HAP-1 (cell line): ENCODE measurements around the gene LIN52.

ENCODE experiments used
- DNase-seq, 2 experiments: peaks; one replicate each; pipeline ENCODE4 v3.0.0-alpha.2; 2016 to 2020; ENCODE audit warnings: low spot score in 2 of 2
- H3K27me3 ChIP-seq: fragments of 250-450 bp; sonication (Bioruptor Pico); 2 replicates; pipeline ENCODE4 v1.5.1; 2020; ENCODE audit warnings: low read depth, mild to moderate bottlenecking, moderate library complexity
- H3K36me3 ChIP-seq: fragments of 250-450 bp; sonication (Bioruptor Pico); replicated peaks from 2 replicates; pipeline ENCODE4 v1.5.1; 2020; ENCODE audit warnings: mild to moderate bottlenecking
- H3K4me1 ChIP-seq: fragments of 250-450 bp; sonication (Bioruptor Pico); 2 replicates; pipeline ENCODE4 v1.5.1; 2020; ENCODE audit warnings: mild to moderate bottlenecking
- H3K4me3 ChIP-seq: fragments of 250-450 bp; sonication (Bioruptor Pico); 2 replicates; pipeline ENCODE4 v1.5.1; 2020; ENCODE audit warnings: mild to moderate bottlenecking, moderate library complexity
- H3K9me3 ChIP-seq: fragments of 250-450 bp; sonication (Bioruptor Pico); 2 replicates; pipeline ENCODE4 v1.5.1; 2020; ENCODE audit warnings: mild to moderate bottlenecking, moderate library complexity
- in situ Hi-C: fragments of 300-500 bp; cut with MboI; formaldehyde crosslinking; loops from 3 replicates; pipeline ENCODE4 v1.14.3; 2020; ENCODE audit warnings: low sequenced_read_pairs, inconsistent platforms, mixed read lengths

LIN52 gene

DNA sequence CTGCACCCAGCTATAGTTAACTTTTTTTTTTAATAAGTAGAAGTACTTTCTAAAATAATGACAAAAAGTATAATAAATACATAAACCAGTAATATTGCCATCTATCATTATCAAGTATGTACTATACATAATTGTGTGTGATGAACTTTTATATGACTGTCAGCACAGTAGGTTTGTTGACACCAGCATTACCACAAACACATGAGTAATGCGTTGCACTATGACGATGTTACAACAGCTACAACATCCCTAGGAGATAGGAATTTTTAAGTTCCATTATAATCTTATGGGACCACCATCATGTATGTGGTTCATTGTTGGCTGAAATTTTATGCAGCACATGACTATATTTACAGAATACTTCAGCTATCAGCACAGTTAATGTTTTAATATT is 91.6 kb downstream of the LIN52 start:
- Histone ChIP-seq H3K36me3 (no peaks in the 10 kb centered on the region), H3K9me3 (no peaks in the 10 kb centered on the region), H3K4me1 (no peaks in the 10 kb centered on the region), H3K27me3 (no peaks in the 10 kb centered on the region), H3K4me3 (no peak overlapping the region)
- DNase-seq, result no peak
- in situ Hi-C loops, result no loop called here

DNA sequence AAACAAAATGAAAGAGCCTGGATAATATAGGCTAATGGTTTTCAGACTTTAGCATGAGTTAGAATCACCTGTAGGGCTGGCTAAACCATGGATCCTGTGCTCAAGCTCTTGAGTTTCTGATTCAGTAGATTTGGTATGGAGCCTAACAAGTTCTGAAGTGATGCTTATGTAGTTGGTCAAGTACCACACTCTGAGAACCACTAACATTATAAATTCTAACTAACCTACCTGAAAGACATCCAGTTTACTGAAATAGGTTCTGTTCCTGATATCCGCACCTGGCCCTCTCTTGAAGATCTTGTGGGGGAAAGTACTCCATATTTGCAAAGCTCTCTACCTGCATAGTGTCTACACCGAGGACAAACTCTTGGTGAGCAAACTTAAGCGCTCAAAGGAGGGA is 95.1 kb downstream of the LIN52 start:
- H3K4me1 ChIP-seq, result no peaks in the 10 kb centered on the region
- H3K9me3 ChIP-seq, result no peaks in the 10 kb centered on the region
- no peak for DNase-seq
- H3K4me3 ChIP-seq, result no peak overlapping the region
- H3K36me3 ChIP-seq, result no peaks in the 10 kb centered on the region
- no peaks in the 10 kb centered on the region for H3K27me3 ChIP-seq
- in situ Hi-C loops, result no loop called here

DNA sequence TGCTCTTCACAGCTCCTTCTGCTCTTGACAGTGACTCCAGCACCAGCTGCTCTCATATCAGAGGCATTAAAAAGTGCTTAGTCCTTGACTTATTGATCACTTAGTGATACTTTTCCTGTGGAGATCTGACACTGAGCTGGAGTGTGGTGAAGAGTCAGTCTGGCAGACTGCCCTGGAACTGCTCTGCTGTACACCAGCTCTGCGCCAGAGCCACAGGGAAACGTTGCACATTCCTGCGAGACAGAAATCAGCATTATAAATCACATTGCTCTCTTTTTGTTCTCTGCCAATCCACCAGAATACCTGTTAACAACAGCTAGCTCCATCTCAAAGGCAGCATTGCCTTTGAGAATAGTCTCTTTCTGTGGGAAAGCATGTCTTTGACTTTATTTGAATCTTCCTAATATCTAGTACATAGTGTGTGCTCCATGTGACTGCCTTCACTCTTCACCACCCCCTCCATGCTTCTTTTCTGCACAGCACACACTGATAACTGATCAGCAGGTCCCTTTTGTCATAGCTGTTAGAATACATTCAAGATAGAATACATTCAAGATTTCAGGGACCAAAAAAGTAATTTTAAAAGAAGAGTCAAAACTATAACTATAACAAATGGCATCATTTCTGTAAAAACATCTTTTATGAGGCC is 106.3 kb downstream of the LIN52 start:
- in situ Hi-C loops, result no loop called here
- H3K4me3 ChIP-seq, result no peak overlapping the region

GRCh38 chr14:74194506-74195274 is 109.9 kb downstream of the LIN52 start:
- Histone ChIP-seq H3K27me3 (no peaks in the 10 kb centered on the region), H3K9me3 (no peaks in the 10 kb centered on the region), H3K4me3 (no peak overlapping the region), H3K4me1 (peaks cover 5% of the 10 kb centered on the region; the same call in 1 of the 2 replicates), H3K36me3 (peaks cover 5% of the 10 kb centered on the region)
- in situ Hi-C loops, result no loop called here
- no peak for DNase-seq

More for the DNA sequence above, 106.3 kb downstream of the LIN52 start:
- peaks cover 5% of the 10 kb centered on the region; the same call in 1 of the 2 replicates for H3K4me1 ChIP-seq
- no peaks in the 10 kb centered on the region for H3K36me3 ChIP-seq
- no peaks in the 10 kb centered on the region for H3K27me3 ChIP-seq
- DNase-seq, result no peak
- no peaks in the 10 kb centered on the region for H3K9me3 ChIP-seq

GRCh38 chr14:74195623-74196022 is 110.9 kb downstream of the LIN52 start:
- no peak for DNase-seq
- Histone ChIP-seq H3K36me3 (peaks cover 7% of the 10 kb centered on the region), H3K4me1 (peaks cover 5% of the 10 kb centered on the region; the same call in 1 of the 2 replicates), H3K27me3 (no peaks in the 10 kb centered on the region), H3K9me3 (no peaks in the 10 kb centered on the region), H3K4me3 (no peak overlapping the region)
- in situ Hi-C loops, result no loop called here

DNA sequence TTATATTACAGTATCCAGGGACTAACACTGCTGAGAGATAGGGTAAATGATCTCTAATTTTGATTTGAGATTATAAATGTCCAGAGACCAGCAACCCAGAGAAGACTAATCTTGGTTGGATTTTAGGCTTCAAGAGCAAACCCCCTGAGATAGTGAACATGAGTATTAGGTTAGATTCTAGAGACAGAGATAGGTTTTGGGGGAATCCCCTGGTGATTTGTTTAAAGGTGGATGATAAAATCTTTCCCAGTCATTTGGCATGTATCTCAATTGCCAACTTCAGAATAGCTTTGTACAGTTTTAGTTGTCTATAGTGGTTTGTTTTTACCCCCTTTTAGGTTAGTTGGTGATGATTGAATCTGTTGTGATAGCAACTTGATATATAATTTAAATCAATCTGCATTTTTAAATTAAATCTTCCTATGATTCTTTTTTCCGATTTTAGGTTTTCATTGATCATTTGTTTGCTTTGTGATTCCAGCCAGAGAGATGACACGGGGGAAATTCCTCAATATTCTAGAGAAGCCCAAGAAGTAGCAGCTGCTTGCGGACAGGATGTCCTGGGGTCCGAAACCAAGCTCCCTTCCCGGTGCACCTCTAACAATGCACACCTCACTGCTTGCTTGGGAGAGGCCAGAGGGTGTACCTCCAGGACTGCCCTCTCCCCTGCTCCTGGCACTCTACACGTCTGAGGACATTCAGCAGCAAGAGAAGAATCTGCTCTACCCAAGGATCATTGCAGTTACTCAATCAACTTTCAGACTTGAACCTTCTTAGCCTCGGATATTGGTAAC is 113.9 kb downstream of the LIN52 start:
- Histone ChIP-seq H3K4me3 (no peak overlapping the region), H3K4me1 (peaks cover 2% of the 10 kb centered on the region; the same call in 1 of the 2 replicates), H3K36me3 (peaks cover 7% of the 10 kb centered on the region), H3K9me3 (no peaks in the 10 kb centered on the region), H3K27me3 (no peaks in the 10 kb centered on the region)
- in situ Hi-C loops, result no loop called here
- DNase-seq, result no peak

GRCh38 chr14:74202113-74202512 is 117.4 kb downstream of the LIN52 start:
- Histone ChIP-seq H3K36me3 (peaks cover 7% of the 10 kb centered on the region), H3K9me3 (no peaks in the 10 kb centered on the region), H3K4me3 (no peak overlapping the region), H3K4me1 (no peaks in the 10 kb centered on the region), H3K27me3 (no peaks in the 10 kb centered on the region)
- in situ Hi-C loops, result no loop called here
- DNase-seq, result no peak

- Histone ChIP-seq H3K27me3 (no peaks in the 10 kb centered on the region), H3K4me1 (no peaks in the 10 kb centered on the region), H3K4me3 (no peak overlapping the region), H3K9me3 (no peaks in the 10 kb centered on the region), H3K36me3 (peaks cover 7% of the 10 kb centered on the region)
- in situ Hi-C loops, result no loop called here
- no peak for DNase-seq
Measured at GRCh38 chr14:74203639-74204038, 118.9 kb downstream of the LIN52 start.

- no peak for DNase-seq
- Histone ChIP-seq H3K36me3 (peaks cover 3% of the 10 kb centered on the region), H3K4me3 (no peak overlapping the region), H3K4me1 (no peaks in the 10 kb centered on the region), H3K9me3 (no peaks in the 10 kb centered on the region), H3K27me3 (no peaks in the 10 kb centered on the region)
- in situ Hi-C loops, result no loop called here
Measured at GRCh38 chr14:74204491-74204890, 119.7 kb downstream of the LIN52 start.

GRCh38 chr14:74205882-74206281 is 121.1 kb downstream of the LIN52 start:
- Histone ChIP-seq H3K36me3 (no peaks in the 10 kb centered on the region), H3K4me3 (no peak overlapping the region), H3K4me1 (no peaks in the 10 kb centered on the region), H3K9me3 (no peaks in the 10 kb centered on the region), H3K27me3 (no peaks in the 10 kb centered on the region)
- in situ Hi-C loops, result no loop called here
- no peak for DNase-seq

- in situ Hi-C loops, result no loop called here
- Histone ChIP-seq H3K36me3 (no peaks in the 10 kb centered on the region), H3K9me3 (no peaks in the 10 kb centered on the region)
Measured at GRCh38 chr14:74207943-74208342, 123.2 kb downstream of the LIN52 start.

GRCh38 chr14:74208642-74209041 is 123.9 kb downstream of the LIN52 start:
- in situ Hi-C loops, result no loop called here
- DNase-seq, result no peak
- Histone ChIP-seq H3K4me3 (no peak overlapping the region), H3K4me1 (no peaks in the 10 kb centered on the region), H3K27me3 (no peaks in the 10 kb centered on the region), H3K36me3 (no peaks in the 10 kb centered on the region), H3K9me3 (no peaks in the 10 kb centered on the region)

More at GRCh38 chr14:74207943-74208342, 123.2 kb downstream of the LIN52 start:
- Histone ChIP-seq H3K4me1 (no peaks in the 10 kb centered on the region), H3K27me3 (no peaks in the 10 kb centered on the region), H3K4me3 (no peak overlapping the region)
- peak in 1 of 2 experiments; percentile 56 for DNase-seq

DNA sequence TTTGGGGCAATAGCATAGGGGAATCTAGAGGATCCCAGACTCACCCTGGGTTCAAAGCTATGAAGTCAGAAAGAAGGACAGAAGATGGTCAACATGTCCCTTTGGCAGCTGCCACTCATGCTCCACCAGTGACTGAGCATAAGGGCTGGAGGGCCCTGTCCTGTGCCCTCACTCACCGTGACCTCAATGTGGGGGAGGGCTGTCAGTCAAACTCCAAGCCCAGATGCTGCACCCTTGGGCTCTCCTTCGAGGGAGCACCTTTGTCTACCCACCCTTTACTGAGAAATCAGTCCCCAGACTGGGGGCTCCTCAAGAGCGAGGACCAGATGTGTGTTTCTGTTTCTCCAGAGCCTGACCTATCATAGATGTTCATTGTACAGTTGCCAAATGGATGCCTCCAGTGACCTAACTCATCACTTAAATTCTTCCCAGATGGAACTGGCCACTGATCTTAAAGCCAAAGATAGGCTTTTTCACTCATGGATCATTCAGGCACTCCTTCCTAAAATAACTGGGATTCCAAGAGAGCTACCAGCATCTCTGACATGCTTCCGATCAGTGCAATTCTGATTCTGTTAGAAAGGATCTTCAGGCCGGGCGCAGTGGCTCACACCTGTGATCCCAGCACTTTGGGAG is 127.3 kb downstream of the LIN52 start:
- Histone ChIP-seq H3K4me1 (no peaks in the 10 kb centered on the region), H3K9me3 (no peaks in the 10 kb centered on the region), H3K27me3 (no peaks in the 10 kb centered on the region), H3K4me3 (no peak overlapping the region), H3K36me3 (no peaks in the 10 kb centered on the region)
- no peak for DNase-seq
- in situ Hi-C loops, result no loop called here
